Measurements from ENCODE around the gene SLCO3A1.
"Not testable (repeated sequence)": the region's sequence is repeated elsewhere in the genome, so short reads cannot be mapped to it uniquely, and the experiment has no call there.

Gene SLCO3A1

DNA sequence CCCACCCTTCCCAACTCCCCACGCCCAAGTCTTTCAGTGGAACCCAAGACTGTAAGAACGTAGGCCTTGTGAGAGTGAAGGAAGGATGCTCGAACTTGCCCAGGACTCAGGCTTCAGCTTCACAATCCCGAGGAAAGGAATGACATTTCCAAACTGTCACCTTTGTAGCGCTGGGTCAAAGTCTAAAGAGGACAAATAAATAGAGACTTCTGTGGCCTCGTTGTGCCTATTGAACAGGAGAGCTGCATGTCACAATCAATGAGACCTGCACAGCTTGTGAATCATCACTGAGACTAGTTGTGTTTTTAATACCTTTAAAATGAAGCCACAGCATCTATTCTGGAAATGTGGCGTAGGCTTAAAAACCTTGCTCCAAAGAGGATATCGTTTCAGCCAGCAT, 317.4 kb downstream of the SLCO3A1 start:
- DNase-seq = no peak

DNA sequence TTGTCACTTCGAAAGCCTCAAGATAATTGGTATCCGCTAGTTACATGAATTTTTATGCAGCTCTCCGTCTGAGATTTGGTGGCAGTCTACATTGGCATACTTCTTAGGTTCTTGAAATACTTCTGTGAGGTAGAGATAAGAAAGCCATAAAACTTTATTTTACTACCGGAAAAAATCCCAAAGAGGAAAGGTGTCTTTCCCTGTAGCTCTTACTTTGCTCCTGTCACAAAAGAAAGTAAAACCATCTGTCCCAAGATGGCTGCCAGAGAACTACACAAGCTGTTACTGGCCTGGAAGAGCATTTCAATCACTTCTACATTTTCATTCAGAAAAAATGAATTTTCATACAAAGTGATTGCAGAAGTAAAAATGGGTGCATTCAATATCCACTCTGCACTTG, 325.4 kb downstream of the SLCO3A1 start:
- no peak for DNase-seq

GRCh38 chr15:92184142-92184541, 330.6 kb downstream of the SLCO3A1 start:
- DNase-seq = no peak

- DNase-seq = no peak
Observed at GRCh38 chr15:92184679-92185230, 331.2 kb downstream of the SLCO3A1 start.

DNA sequence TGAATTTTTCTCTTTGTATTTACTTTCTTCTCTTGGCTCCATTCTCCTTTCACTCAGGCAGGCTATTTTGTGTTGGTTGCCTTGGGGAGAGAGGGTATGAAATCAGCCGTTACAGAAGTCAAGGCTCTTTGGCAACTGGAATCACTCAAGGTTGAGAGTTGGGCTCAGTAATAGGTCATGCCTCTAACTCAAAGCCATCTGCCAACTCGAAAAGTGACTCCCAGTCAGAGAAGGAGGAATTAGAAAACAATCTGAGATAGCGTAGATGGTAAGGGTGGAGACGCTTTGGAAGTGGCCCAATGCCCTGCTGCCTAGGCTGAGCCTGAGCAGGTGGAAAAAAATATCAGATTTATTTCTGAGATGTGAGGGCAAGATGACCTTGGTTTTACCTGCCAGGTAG, 334.5 kb downstream of the SLCO3A1 start:
- DNase-seq = no peak

GRCh38 chr15:92189166-92189565, 335.7 kb downstream of the SLCO3A1 start:
- no peak for DNase-seq

- no peak for DNase-seq
Observed at GRCh38 chr15:92195241-92195640, 341.7 kb downstream of the SLCO3A1 start.

DNA sequence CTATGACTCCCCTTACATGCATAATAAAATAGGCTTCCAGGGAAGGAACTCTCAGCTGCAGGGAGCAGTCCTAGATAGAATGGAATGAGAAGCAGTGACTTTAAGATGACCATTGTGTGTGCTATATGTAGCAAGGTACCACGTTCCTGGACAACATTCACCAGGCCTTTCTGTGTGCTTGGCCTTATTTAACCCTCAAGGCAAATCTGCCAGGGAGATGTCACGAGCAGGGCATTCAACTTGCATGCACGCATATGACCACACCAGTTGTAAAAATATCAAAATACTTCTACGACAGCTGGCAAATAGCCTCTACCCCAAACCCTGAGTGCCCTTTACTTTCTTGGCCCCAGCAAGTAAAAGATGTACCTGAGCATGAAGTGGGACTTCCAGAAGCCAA, 342.8 kb downstream of the SLCO3A1 start:
- DNase-seq = no peak

GRCh38 chr15:92197746-92198145, 344.2 kb downstream of the SLCO3A1 start:
- no peak for DNase-seq

DNA sequence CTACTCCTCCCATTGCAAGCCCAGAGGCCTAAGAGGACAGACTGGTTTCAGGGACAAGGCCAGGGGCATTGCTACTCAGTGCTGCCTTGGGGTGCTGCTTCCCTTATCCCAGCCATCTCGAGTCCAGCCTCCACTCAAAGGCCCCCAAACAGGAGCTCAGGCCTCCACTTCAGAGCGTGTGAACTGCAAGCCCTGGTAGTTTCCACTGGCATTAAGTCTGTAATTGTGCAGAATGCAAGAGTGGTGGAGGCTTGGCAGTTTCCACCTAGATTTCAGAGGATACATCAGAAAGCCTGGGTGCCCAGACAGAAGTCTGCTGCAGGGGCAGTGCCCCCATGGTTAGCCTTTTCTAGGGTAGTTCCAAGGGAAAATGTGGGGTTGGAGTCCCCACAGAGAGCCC, 347.4 kb downstream of the SLCO3A1 start:
- DNase-seq = no peak

DNA sequence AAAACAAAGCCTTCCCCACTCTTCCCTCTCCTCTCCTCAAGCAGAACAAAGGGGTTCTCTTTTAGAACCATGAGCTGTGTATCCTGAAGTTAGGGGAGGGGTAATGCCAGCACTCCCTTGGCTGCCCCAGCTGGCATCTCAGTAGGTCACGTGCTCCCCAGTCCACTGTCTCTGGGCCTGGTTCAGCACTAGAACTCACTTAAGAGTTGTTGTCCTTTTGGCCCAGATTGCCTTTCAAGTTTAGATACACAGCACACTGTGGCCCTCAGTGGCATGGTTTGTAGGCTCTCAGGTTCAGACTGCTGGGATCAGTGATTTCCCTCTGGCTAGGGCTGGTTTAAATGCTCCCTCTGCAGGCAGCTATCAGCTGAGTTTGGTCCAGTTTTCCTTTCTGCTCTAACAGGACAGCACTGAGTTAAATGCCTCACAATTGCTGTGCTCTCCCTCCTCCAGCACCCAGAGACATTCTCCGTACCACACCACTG, 351.8 kb downstream of the SLCO3A1 start:
- no peak for DNase-seq

- not testable (repeated sequence) for DNase-seq
Observed at GRCh38 chr15:92207601-92208000, 354.1 kb downstream of the SLCO3A1 start.

Measured in right hindlimb (tissue), 1 donor.